GM18508 (cell line): ENCODE results near the gene CD300LF.

Source experiments
- ATAC-seq: cut with Tn5 transposase; IDR thresholded peaks from one replicate; pipeline ENCODE4 v1.9.1; 2021; ENCODE audit warnings: moderate number of reproducible peaks; ENCODE audit not compliant: insufficient read depth, unreplicated experiment

The CD300LF gene

DNA sequence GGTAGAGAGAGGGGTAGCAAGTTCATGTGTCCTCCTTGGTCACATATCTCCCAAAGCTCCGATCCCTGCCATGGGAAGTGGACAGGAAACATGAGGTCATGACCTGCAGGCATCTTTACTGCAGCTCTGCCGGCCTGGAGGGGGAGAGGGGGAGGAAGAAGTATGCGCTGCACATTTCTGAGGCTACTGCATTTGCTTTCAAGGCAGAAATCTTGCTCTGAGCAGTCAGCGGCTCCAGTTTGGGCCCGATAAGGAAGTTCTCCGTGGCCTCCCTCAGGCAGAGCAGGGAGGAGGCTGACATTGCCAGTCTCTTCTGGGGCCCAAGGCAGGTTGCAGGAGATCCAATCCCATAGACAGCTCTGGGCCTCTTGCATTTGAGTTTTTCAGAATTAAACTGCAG, 34.2 kb upstream of the CD300LF start:
- ATAC-seq = no peak

DNA sequence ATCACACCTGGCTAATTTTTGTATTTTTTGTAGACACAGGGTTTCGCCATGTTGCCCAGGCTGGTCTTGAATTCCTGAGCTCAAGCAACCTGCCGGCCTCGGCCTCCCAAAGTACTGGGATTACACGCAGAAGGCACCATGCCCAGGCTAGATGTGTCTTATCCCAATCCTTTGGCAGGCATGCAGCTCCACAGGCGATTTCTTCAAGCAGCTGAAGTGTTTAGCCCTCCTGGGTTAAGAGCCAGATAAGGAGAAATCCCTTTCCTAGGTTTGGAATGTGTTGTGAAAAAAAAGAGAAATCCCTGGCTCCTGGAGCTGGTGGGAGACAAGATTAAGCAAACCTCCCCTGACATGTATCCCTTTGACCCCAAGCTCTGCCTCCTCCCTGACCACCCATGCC, 33.7 kb upstream of the CD300LF start:
- no peak for ATAC-seq

DNA sequence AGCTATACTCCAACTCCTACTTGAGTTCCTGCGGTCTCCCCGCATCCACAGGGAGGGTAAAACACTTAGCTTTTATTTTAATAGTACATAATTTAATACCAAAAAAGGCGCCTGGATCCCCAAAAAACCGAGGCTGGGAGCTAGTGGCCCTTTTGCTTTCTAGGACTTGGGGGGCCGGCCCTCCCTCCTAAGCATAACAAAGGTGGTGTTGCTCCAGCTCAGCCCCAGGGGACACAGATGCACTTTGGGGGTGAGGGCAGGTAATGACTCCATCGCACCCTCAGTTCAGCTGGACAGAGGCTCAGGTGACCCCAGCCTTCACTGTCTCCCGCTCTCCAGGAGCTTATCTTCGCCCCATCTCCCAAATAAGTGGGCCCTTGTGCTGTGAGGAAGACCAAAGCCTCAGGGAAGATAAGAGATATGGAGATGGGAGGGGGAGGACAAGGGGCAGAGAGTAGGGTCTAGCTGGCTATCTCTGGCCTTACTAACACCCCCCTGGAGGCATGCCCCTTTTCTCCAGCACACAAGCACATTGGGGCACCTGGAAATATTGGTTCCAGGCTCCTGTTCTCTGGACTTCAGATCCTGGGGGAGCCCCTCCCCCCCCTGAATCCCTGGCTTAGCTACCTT, 32.9 kb upstream of the CD300LF start:
- no peak for ATAC-seq

DNA sequence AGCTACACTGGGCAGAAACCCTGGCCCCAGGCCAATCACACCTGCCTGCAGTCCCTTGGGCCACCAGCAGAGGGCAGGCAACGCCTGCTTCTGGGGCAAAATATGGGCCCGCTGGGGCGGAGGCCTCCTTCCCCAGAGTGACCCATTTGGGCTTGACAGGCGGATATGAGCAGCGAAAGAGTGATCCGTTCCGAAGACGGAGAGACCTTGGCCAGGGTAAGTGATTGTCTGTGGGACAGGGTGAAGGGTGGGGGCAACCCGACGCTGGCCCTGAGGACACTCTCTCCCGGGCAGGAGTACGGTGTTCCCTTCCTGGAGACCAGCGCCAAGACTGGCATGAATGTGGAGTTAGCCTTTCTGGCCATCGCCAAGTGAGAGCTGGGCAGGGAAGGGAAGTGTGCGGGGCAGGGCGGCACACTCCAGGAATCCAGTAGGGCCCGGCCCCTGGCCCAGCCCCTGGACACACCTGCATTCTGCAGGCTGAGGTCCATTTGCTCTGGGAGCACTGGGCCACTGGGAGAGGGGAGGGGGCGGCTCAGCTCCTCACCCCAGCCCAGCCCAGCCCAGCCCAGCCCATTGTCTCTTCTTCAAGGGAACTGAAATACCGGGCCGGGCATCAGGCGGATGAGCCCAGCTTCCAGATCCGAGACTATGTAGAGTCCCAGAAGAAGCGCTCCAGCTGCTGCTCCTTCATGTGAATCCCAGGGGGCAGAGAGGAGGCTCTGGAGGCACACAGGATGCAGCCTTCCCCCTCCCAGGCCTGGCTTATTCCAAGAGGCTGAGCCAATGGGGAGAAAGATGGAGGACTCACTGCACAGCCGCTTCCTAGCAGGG, 32.2 kb upstream of the CD300LF start:
- ATAC-seq = no peak

DNA sequence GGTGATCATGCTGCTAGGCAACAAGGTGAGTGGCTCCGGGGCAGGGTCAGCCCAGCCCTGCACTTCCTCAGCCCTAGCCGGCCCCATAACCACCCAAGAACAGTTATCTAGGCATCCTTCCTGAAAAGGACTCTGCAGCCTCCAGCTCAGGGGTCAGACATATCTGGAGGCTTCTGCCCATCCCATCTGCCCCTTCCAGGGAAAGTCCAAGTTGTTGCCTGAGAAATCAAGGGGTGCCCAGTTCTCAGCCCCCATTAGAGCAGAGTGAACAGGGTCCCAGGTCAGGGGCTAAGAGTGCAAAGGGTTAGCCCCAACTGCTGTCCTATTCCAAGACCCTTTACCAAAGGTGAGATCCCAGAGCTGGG, 31.6 kb upstream of the CD300LF start:
- no peak for ATAC-seq

DNA sequence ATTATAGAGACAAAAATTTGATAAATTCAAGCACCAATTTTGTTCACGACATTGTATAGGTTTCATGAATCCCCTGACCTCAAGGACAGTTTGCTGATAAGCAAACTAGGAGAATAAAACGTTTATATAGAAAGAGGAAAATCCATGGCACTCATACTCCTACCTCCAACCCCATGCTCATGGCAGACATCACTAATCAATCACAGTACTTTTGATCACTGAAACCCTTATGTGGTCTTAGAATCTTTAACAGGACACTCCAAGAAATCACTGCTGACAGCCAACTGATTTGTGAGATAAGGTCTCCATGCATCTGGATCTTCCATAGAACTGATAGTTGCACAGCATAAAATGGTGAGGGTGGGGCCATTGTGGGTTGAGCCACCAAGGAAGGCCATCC, 31.0 kb upstream of the CD300LF start:
- ATAC-seq = no peak

DNA sequence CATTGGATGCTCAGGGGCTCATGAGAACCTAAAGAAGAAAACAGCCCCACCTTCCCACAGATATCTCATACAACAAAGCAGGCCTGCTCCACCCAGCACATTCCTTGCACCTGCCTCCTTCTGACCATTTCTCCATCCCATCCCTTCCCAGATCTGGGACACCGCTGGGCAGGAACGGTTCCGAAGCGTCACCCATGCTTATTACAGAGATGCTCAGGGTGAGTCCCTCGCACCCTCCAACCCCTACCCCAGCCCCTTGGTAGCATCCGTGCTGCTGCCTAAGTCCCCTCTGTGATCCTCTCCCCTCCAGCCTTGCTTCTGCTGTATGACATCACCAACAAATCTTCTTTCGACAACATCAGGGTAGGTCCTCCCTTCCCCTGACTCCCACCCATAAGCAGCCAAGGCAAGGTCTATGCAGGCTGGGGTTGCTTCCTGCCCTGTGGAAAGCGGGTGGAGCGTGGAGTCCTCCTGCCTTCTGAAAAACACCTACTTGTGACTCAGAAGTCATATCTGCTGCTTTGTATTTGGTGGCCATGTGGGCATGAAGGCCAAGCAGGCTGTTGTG, 30.3 kb upstream of the CD300LF start:
- ATAC-seq = no peak

DNA sequence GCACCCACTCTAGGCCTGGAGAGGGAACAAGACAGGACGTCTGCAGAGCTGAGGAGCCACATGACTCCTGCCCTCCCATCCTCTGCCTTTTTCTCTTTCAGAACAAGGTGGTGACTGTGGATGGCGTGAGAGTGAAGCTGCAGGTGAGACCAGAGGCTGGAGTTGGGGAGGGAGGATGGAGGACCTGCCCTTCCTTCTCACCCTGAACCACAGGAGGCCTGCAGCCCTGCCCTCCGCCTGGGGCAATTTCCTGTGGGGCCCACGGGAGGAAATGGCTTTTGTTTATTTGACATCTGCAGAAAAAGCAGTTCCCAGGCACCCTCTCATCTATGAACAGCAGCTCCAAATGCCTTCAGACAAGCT, 29.4 kb upstream of the CD300LF start:
- no peak for ATAC-seq

DNA sequence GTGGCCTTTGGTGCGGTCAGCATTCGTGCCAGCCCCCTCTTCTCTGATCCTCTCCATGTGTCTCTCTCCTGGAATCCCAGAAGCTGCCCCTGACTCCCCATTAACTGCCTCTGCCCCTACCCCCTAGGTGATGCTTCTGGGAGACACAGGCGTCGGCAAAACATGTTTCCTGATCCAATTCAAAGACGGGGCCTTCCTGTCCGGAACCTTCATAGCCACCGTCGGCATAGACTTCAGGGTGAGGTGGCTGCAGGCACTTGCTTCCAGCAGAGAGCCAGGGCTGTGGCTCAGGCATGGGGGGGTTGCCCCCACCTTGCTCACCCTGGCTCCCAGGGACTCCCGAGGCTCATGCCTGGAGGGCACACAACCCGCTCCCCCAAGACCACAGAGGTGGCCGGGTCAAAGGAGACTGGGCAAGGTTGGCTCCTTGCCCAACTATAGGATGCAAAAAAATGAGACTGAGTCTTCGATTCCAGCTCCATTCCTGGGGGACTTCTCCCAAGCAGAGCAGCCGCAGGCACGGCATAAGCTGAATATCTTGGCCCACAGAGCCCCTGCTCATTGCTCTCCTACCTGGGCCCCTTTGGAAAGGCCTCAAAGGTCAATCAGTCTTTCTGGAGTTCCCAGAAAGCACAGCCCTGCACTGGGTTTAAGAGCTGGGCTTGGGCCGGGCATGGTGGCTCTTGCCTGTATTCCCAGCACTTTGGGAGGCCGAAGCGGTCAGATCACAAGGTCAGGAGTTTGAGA, 28.1 kb upstream of the CD300LF start:
- ATAC-seq = no peak

DNA sequence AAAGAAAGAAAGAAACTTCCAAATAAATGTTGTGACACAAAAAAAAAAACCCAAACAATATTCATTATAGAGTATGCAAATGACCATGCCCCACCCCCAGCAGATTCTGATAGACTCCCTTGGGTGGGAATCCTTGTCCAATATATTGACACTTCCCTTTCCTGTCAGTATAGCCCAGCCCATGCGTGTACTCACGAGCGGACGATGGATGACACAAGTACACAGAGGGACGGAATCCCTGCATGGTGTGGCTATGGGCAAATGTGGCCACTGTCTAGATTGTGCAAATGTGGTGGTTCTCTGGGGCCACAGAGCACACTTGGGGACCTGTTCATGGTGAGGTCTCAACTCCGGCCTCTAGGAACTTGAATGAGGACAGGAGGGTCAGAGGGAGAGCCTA, 27.4 kb upstream of the CD300LF start:
- no peak for ATAC-seq

DNA sequence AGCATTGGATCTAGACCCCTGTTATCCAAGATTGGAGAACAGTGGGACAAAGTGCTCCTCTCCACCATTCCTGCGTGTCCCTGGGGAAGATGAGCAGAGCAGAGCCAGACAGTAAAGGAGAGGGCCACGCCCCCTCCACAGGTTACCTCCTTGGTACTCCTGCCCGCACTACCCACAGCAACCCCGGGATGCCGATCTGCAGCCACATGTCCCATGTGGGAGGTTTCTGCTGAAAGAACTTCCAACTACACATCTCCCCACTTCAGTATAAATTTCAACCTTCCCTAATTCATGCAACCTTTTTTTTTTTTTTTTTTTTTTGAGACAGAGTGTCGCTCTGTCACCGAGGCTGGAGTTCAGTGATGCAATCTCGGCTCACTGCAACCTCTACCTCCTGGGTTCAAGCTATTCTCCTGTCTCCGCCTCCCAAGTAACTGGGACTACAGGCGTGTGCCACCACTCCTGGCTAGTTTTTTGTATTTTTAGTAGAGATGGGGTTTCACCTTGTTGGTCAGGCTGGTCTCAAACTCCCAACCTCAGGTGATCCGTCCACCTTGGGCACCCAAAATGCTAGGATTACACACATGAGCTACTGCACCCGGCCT, 26.6 kb upstream of the CD300LF start:
- no peak for ATAC-seq

DNA sequence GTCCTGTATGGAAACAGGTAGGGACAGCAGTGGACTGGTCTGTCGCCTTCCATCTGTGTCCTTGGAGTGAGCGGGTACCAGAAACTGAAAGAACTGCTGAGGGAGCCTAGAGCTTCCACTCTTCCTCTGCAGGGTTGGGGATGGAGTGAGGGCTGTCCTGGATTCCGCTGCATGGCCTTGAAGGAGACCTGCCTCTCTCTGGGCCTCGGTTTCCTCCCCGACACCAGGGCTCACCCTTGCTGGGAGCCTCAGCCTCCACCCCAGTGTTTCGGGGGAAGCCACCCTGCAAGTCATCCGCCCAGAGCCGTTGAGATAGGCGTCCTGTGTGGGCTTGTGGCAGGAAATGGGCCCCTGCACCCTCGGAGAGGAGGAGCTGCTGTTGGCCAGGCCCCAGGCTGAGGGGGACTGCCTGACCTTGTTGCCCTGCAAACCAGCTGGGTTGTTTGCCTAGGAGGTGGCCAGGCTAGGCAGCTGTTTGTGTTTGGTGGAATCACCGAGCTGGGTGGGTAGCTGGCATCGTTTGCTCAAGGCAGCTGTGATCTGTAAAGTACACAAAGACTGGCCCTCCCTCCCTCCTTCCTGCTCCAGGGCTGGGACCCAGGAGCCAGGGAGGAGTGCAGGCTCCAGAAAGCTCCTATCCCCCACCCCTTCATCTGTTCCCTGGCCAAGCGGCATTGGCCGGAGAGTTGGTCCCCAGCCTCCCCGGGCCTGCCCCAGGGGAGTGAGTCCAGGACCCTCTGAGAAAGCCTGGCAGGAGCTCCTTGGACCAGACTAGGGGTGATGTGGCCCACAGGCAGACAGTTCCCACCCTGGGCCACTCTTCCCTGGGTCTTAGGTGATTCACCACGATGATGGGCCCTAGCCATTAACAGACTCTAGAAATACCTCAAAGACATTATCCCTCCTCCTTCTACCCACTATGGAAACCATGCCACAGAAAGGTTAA, 25.6 kb upstream of the CD300LF start:
- no peak for ATAC-seq

DNA sequence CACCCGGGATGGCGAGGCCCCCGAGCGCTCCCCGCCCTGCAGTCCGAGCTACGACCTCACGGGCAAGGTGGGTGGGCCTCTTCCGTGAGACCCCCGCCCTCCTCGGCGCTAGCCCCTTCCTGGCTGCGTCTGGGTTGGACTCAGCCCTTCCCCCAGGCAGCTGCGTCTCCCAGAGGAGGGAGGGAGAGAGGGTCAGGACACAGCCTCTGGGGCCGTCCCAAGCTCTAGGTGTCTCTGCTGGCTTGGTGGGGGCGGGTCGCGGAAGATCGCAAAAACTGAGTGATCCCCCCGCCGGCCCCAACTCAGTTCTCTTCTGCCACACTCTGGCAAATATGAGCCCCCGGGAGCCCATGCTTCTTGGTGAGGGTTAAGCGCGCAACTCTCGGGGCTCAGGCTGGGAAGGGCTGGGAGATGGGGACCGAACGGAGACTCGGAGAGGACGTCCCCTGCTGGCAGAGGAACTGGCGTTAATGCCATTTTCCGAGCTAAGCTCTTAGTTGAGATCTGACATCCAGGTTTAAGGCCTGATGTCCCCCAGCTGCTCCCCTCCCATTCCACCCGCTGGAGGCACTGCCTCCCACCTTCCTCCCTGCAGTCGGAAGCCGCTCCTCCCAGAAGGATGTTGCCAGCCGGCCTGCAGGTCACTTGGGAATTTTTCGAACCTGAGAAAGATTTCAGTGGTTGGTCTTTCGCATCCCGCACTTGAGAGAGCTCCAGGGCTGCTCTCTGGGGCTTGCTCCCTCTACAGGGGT, 24.8 kb upstream of the CD300LF start:
- ATAC-seq = no peak

DNA sequence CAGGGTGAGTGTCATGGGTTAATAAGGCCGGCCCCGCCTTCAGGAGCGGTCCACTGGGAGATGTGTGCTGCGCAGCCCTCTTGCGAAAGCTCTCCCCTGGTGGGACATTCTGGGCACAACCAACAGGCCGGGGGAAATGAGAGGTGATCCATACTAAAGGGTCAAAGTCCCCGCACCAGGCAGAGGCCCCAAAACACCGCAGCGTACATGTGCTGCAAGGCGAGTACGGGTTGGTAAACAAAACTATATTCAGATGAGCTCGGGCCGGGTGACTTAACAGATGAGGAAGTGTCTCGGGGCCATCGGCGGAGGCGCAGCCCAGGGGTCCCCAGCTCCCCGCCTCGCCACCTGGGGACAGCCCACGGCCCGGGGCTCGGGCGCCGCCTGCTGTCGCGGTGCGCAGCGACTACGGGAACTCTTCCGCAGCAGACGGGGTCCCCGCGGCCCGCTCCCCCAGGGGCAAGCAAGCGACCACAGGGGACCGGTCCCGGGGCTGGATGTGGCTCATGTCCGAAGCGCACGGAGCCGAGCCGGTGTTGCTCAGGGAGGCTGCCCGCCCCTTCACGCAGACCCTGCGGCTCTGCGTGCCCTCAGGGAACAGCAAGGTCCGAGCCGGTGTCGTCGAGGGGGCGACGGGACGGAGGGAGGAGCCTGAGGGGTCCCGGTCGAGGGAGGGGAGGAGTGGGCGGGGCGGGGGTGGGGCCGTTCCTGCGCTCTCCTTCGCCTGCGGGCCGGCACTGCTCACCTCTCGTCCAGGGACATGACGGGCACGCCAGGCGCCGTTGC, 24.0 kb upstream of the CD300LF start, which contains the start of gene RAB37:
Gene RAB37, plus strand, starts transcription at position 744 of the 786 bp plus-strand sequence. Its CDS starts 17 bp downstream, at position 761.
- ATAC-seq = no peak

DNA sequence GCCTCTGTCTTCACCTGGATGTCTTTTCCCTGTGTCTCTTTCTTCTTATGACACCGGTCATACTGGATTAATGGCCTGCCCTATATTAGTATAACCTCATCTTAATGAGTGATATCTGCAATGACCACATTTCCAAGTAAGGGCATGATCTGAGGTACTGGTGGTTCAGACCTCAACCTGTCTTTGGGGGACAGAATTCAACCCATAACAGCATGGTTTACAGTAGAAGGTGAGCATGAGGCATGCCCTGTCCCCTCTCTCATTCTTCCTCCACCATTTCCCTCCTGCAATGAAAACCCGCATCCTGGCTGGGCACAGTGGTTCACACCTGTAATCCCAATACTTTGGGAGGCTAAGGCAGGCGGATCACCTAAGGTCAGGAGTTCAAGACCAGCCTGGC, 21.5 kb upstream of the CD300LF start:
- ATAC-seq = no peak

DNA sequence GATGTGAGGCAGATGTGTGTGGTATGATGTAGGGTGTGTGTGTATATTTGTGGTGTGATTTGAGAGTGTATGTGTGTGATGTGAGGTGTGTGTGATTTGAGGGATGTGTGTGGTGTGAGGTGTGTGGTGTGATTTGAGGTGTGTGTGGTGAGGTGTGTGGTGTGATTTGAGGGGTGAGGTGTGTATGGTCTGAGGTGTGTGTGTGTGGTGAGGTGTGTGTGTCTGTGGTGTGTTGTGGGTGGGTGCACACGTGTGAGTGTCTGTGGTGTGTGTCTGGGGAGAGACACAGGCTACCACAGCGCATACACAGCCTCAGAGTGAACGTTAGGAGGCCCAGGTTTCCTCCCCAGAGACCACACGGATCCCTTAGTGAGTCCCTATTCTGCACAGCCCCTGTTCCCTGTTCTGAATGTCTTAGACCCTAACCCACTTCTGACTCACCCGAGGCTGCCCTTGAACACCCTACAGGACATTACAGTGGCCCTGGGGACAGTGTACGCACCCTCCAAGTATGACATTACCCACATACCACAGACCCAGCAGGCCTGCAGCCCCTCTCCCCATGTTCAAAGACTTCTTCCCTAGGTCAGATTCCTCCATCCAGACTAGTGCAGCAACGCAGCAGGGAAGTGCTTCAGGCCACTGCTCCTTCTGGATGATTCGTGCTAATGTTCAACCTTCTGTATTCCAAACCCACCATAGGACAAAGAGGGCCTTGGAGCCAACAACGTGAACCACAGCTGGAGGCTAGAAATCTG, 20.8 kb upstream of the CD300LF start:
- no peak for ATAC-seq
